HFF-Myc (cell line): ENCODE results near the gene LARP4B.

Source experiments
- DNase-seq: peaks from one replicate; pipeline ENCODE4 v3.0.0-alpha.2; 2011; ENCODE audit warnings: low read depth; ENCODE audit errors: extremely low read depth
- H3K4me3 ChIP-seq: replicated peaks from 2 replicates; pipeline ENCODE4 v1.5.1; 2011; ENCODE audit warnings: low read depth, mild to moderate bottlenecking, control low read depth, low read length
- TF ChIP-seq, protein P1 (sequence below): IDR thresholded peaks from 2 replicates; pipeline ENCODE4 v1.5.1; 2012; ENCODE audit warnings: mild to moderate bottlenecking, low read depth, low read length, control low read depth; ENCODE audit errors: missing control alignments

LARP4B gene

DNA sequence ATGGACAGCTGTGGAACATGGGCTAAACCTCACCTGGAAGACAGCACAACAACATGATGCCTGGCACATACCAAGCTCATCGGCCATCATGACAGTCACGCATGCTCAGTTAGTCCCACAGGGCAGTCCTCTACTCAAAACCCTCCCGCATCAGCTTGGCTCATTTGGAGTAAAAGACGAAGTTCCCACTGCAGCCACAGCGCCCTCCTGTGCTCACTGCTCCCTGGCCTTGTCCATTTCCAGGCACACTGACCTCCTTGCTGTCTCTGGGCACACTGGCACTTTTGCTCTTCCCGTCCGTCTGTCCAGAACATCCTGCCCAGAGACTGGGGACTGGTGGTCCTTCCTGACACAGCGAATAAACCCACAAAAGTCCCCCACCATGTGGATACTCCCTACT lies 66.2 kb downstream of the LARP4B start:
- TF ChIP-seq, protein P1, sequence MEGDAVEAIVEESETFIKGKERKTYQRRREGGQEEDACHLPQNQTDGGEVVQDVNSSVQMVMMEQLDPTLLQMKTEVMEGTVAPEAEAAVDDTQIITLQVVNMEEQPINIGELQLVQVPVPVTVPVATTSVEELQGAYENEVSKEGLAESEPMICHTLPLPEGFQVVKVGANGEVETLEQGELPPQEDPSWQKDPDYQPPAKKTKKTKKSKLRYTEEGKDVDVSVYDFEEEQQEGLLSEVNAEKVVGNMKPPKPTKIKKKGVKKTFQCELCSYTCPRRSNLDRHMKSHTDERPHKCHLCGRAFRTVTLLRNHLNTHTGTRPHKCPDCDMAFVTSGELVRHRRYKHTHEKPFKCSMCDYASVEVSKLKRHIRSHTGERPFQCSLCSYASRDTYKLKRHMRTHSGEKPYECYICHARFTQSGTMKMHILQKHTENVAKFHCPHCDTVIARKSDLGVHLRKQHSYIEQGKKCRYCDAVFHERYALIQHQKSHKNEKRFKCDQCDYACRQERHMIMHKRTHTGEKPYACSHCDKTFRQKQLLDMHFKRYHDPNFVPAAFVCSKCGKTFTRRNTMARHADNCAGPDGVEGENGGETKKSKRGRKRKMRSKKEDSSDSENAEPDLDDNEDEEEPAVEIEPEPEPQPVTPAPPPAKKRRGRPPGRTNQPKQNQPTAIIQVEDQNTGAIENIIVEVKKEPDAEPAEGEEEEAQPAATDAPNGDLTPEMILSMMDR = peak; percentile 3
- no peak overlapping the region for H3K4me3 ChIP-seq
- DNase-seq = no peak

DNA sequence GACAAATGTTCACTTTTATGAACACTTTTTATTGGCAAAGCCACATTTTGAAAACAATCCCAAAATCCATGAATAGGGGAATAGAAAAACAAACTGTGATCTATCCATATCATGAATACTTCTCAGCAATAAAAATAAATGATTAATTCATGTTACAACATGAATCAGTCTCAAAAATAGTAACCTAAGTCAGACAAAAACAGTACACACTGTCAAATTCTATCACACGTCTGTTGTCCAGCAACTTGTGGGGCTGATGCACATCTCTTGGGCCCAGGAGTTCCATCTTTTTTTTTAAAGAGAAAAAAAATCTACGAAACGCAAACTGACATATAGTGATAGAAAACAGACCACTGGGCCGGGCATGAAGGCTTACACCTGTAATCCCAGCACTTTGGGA lies 71.0 kb downstream of the LARP4B start:
- DNase-seq = no peak
- TF ChIP-seq, protein P1 = no peak
- no peak overlapping the region for H3K4me3 ChIP-seq

DNA sequence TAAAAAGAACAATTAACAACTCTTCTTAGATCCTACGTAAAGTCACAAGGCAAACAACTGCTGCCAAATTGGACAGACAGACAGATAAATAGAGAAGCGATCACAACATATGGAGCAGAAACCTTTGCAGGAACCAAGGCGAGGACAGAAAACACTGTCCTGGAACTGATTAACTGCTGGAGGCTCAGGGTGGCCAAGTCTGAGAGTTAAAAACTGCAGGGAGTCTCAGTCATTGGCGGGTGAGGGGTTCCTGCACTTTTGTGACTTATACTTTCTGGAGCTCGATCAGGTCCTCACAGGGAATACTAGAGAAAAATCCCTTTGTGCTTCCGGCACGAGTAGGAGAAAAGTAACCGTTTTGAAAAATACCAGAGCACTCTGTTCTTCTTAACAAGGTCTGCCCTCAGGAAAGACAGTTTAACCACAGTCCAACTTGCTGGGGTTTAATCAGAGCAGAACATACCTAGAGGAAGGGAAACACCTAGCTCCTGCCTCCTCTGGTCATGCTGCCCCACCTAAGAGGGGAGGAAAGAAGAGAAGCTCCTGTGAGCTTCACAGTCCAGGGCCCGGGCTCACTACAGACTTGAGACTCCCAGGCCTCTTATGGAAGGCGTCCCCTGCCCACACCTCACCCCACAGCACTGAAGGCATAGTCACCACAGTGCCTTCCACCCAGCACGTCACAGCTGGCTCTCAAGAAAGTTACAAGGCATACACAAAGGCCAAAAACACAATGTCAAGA lies 74.9 kb downstream of the LARP4B start:
- no peak for DNase-seq
- no peak overlapping the region for H3K4me3 ChIP-seq
- TF ChIP-seq, protein P1 = no peak

DNA sequence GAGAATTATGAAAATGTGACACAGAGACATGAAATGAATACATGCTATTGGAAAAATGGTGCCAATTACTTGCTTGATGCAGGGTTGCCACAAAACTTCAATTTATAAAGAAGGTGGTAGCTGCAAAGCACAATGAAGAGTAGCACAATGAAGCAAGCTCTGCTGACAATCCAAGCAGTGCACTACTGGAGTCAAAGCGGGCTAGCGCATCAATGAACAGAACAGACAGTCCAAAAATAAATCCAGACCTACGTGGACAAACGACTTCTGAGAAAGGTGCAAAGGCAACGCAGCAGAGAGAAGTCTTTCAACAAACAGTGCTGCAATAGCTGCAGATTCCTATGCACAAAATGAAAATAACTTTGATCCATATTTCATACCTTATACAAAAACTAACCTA lies 75.8 kb downstream of the LARP4B start:
- DNase-seq = no peak
- TF ChIP-seq, protein P1 = no peak

DNA sequence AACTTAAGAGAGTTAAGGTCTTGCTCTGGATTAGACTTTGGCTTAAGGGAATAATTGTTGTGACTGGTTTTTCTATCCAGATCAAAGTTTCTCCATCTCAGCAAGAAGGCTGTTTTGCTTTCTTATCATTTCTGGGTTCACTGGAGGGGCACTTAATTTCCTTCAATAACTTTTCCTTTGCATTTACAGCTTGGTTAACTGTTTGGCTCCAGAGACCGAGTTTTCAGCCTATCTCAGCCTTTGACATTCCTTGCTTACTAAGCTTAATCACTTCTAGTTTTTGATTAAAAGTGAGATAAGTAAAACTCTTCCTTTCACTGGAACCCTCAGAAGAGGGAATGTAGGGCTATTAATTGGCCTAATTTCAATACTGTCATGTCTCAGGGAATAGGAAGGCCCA lies 76.4 kb downstream of the LARP4B start:
- TF ChIP-seq, protein P1 = no peak
- DNase-seq = no peak

More for the DNA sequence above, 75.8 kb downstream of the LARP4B start:
- no peak overlapping the region for H3K4me3 ChIP-seq

DNA sequence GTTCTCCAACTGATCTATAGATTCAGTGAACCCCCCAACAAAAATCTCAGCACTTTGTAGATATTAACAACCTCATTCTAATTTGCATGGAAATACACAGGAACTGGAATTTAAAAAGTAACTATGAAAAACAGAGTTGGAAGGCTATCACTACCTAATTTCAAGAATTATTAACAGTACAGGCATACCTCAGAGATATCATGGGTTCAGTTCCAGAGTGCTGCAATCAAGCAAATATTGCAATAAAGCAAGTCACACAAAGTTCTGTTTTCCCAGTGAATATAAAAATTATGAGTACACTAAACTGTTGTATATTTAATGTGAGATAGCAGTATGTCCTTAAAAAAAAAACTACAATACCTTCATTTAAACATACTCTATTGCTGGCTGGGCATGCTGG lies 78.5 kb downstream of the LARP4B start:
- TF ChIP-seq, protein P1 = no peak
- no peak for DNase-seq
- no peak overlapping the region for H3K4me3 ChIP-seq

More for the DNA sequence above, 76.4 kb downstream of the LARP4B start:
- H3K4me3 ChIP-seq = no peak overlapping the region

DNA sequence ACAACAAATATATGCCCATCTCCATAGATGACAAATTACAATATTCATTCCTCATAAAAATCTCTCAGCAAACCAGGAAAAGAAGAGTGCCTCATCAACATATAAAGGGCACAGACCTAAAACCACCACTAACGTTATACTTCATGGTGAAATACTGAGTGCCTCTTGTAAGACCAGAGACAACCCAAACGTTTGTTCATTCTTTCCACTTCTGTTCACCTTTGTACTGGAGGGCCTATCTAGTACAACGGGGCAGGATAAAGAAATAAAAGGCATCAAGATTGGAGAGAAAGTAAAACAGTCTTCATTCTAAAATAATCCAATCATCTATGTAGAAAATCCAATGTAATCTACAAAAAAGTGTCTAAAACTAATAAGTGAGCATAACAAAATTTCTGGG lies 79.1 kb downstream of the LARP4B start:
- no peak overlapping the region for H3K4me3 ChIP-seq
- TF ChIP-seq, protein P1 = no peak
- DNase-seq = no peak
